LHCN-M2 (cell line): ENCODE data around the gene TNFSF4. TPM values are rescaled to one million over a fixed set of nuclear protein-coding genes. Genes with fewer than 3 reads are reported as not detected.
"Not testable (repeated sequence)": the region's sequence is repeated elsewhere in the genome, so short reads cannot be mapped to it uniquely, and the experiment has no call there.

Experiments
- DNase-seq: peaks from one replicate; pipeline ENCODE4 v3.0.0-alpha.2; 2012; ENCODE audit warnings: low read depth
- polyA plus RNA-seq: library from polyadenylated mRNA; unstranded; fragments of >200 nt; gene quantifications from one replicate; pipeline ENCODE4 v1.2.1, GENCODE V29; 2012; ENCODE audit warnings: missing spikeins
- total RNA-seq: library from RNA; depleted of rRNA; stranded (reverse); fragments of >200 nt; gene quantifications from 2 replicates; pipeline ENCODE4 v1.2.3, GENCODE V29; 2014; rRNA removed

Gene TNFSF4
- total RNA-seq: 23.9 and 26.1 TPM in 2 replicates
- polyA plus RNA-seq: 34.3 TPM

GRCh38 chr1:173206816-173207568 lies at the start of gene TNFSF4:
Gene TNFSF4, minus strand, starts transcription at chr1:173207331. Its CDS starts 155 bp downstream, at chr1:173207176.
- peak; percentile 91 for DNase-seq

DNA sequence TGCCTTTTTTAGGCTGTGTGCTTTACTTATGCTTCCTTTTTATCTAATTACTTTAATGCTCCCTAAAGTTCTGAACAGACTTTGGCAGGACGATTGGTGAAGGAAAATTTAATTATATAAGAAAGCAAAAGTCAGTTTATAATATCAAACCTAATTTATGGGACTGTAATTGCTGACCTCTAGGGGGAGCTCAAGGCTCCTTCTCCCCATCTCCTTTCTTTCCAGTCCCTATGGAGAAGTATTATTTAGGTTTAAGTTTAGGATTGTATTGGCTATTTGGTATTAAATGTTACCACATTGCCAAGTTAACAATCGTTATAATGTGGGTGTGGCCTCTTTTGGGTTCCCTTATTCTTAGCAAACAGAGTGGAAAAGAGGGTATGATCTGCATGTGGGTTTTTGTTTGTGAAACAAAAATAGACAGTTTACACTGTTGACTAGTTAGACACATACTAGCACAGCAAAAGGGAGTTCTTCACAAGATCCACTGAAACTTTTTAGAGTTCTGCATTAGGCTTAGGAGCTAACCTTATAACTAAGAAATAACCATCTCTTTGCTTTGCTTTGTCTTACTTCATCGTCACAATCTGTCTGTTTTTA lies 48.2 kb upstream of the TNFSF4 start:
- peak; percentile 61 for DNase-seq

DNA sequence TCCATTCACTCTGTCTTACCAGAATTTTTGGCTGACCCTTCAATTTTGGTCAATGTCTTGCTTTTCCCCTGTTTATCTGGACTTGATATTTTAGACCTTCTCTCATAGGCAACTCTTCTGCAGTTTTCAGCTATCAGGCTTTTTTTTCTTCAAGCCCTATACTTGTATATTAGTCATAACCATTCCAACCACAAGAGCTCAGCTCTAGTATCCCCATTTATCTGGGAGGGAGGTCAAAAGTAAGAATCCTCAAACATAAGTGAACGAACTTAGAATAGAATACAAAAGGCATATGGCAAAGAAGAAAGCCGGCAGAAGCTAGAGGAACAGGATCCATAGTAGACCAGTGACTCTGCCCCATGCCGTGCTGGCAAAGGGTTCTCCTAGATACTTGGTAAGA lies 45.9 kb upstream of the TNFSF4 start:
- DNase-seq: peak; percentile 73

DNA sequence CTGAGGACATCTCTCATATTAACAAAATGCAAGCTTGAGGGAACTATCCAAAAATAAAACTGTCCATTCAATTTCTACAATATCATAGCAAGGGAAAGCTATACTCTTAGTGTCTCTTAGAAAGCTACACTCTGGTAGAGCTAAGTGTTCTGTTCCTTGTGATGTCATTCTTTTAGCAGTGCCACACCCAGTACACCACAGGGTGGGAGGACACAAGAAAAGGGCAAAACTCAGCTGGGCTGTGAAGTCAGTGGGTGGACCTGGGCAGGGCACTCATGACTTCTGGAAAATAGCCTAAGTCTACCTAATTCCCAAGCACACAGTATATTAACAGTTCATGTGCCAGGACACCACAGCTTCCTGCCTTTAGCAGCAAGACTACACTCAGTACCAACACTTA lies 42.2 kb upstream of the TNFSF4 start:
- DNase-seq: peak; percentile 49

DNA sequence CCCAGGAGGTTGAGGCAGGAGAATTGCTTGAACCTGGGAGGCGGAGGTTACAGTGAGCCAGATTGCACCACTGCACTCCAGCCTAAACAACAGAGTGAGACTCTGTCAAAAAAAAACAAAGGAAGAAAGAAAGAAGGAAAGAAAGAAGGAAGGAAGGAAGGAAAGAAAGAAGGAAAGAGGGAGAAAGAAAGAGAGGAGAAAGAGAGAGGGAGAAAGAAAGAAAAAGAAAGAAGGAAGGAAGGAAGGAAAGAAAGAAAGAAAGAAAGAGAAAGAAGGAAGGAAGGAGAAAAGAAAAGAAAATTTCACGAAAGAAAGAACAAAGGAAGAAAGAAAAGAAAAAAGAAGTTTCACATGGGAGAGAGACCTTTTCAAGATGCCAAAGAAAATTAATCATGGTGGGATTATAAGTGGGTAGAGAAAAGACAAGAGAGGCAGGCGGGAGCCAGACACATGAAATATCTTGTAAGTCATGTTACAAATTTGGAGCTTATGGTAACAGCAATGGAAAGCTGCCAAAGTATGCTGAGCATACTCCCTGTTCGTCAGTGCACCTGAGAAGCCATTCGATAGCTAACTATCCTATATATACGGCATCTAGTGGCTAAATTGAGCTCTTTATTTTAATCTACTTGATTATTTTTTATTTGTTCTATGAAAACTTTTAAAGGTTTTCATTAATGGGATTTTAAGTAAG lies 41.3 kb upstream of the TNFSF4 start:
- no peak for DNase-seq

- no peak for DNase-seq
Observed at GRCh38 chr1:173245892-173246291, 38.8 kb upstream of the TNFSF4 start.

DNA sequence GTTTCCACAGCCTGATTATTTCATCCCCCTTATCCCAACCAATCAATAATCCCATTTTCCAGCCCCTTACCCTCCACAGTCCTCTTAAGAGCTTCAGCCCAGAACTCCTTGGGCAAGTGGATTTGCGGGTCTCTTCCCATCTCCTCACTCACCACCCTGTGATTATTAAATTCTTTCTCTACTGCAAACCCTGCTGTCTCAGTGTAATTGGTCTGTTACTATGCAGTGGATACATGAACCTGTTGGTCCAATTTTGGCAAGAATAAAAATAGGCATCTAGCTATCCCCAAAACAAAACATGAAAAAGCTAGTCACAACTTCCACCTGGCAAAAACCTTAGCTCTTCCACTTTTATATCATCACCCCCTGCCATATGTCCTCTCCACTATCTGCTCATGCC lies 36.2 kb upstream of the TNFSF4 start:
- DNase-seq: no peak

- DNase-seq: no peak
Observed at GRCh38 chr1:173241528-173242347, 34.6 kb upstream of the TNFSF4 start.

GRCh38 chr1:173240609-173241008 lies 33.5 kb upstream of the TNFSF4 start:
- no peak for DNase-seq

GRCh38 chr1:173239058-173239457 lies 31.9 kb upstream of the TNFSF4 start:
- no peak for DNase-seq

- no peak for DNase-seq
Observed at GRCh38 chr1:173234899-173235298, 27.8 kb upstream of the TNFSF4 start.

DNA sequence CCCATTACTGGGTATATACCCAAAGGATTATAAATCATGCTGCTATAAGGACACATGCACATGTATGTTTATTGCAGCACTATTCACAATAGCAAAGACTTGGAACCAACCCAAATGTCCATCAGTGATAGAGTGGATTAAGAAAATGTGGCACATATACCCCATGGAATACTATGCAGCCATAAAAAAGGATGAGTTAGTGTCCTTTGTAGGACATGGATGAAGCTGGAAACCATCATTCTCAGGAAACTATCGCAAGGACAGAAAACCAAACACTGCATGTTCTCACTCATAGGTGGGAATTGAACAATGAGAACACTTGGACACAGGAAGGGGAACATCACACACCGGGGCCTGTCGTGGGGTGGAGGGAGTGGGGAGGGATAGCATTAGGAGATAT lies 27.3 kb upstream of the TNFSF4 start:
- DNase-seq: not testable (repeated sequence)

- not testable (repeated sequence) for DNase-seq
Observed at GRCh38 chr1:173229031-173229430, 21.9 kb upstream of the TNFSF4 start.

DNA sequence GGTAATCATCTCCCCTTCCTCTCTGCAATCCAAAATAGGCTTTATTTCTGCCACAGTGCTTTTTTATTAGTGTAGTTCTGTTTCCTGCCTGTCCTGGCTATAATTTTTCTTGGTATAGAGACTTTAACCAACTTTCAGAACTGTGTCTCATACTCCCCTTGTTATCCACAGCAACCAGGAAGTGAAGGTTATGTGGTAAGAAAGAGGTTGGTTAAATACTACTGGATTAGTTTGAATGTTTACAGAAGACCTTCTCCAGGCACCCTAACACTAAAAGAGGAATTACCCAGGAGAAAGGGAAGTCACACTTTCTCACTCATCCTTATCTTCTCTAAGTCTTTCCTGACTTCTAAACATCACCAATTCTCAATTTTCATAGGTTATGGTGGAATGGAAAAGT lies 17.8 kb upstream of the TNFSF4 start:
- DNase-seq: no peak

GRCh38 chr1:173224280-173224892 lies 17.3 kb upstream of the TNFSF4 start:
- no peak for DNase-seq

GRCh38 chr1:173223031-173223380 lies 15.9 kb upstream of the TNFSF4 start:
- DNase-seq: no peak

DNA sequence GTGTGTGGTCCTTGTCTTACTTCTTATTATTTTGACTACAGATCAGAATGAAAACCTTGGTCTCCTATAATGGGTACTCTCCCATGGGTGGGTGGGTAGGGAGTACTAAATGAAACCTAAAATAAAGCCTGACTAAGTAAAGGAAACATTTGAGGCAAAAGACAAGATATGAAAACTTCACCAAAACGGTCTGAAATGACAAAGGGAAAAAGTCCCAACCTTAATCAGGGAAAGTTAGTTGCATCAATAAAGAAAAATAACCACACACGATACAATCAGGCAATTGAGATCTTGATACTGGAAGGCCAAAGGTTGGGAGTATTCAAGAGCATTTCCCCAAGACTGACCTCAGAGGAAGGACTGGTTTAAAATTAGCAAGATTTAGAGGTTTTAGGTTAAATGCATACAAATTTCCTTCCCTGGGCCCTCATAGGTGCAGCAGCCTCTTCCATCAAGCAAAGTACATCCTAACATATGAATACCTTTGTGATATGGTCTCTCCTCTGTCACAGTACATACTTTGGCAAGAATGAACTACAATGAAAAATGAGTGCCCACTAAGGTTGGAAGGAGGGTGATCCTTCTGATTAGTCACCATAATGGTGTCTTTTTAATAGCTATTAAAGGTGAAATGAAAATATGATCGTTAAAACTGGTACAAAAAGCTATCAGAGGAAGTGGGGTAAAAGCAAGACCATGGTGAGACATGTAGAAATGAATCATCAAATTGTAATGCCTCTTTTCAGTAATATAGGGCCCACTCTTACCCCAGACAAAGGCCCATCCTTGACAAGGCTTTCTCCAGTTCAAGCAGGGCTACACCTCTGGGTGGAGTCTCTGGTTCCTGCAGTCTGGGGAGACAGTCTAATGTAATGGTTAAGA lies 15.3 kb upstream of the TNFSF4 start:
- no peak for DNase-seq

DNA sequence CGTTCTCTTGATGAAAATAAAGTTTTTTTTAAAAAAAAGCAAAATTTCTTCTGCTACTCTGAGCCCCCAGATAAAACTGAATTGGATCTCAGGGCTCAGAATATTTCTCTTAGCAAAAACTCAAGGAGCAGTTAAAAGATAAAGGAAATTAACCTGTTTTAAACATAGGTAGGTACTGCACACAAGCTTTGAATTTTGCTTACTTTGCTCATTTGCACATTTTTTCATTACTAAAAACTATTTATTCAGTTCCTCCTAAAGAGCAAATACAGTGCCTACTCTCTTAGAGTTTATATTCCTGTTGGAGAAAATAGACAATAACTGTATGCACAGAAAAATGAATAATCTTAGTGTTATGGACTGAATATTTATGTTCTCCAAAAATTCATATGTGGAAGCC lies 13.0 kb upstream of the TNFSF4 start:
- DNase-seq: no peak

- DNase-seq: no peak
Observed at GRCh38 chr1:173213665-173214064, 6.5 kb upstream of the TNFSF4 start.

GRCh38 chr1:173212952-173213491 lies 5.9 kb upstream of the TNFSF4 start:
- no peak for DNase-seq
